Lower leg skin (tissue), 4 donors: ENCODE data around the gene TMEM229B. TPM values are rescaled to one million over a fixed set of nuclear protein-coding genes. Genes with fewer than 3 reads are reported as not detected.

Experiments used
- DNase-seq, 2 donors: peaks; one replicate each; pipeline ENCODE4 v3.0.0-alpha.2; 2019; ENCODE audit warnings: low spot score in 2 of 2
- H3K4me3 ChIP-seq: fragments of 200-600 bp; sonication (generic); 2 replicates; pipeline ENCODE4 v1.5.1; 2017; ENCODE audit warnings: mild to moderate bottlenecking, low read depth; ENCODE audit not compliant: poor library complexity, severe bottlenecking
- POLR2A ChIP-seq, 2 donors: fragments of 450-650 bp; IDR thresholded peaks; one replicate each; pipeline ENCODE4 v1.6.1; 2016 to 2017; ENCODE audit warnings: antibody characterized with exemption in 2 of 2, mild to moderate bottlenecking in 1 of 2, moderate library complexity in 1 of 2
- WGBS, 2 donors: methylation state at CpG; one replicate each; pipeline ENCODE4 v1.1.5; 2018; 5-methylcytosine and 5-hydroxymethylcytosine counted together
- intact Hi-C: fragments of 100-400 bp; cut with DNase I; formaldehyde crosslinking; loops from one replicate; pipeline ENCODE4 v1.15.0; 2023; ENCODE audit warnings: low total_unique reads
- total RNA-seq, 4 donors: library from RNA; depleted of rRNA; stranded (reverse); fragments of >200 nt; gene quantifications; one replicate each; pipeline ENCODE4 v1.1.0, GENCODE V29; 2016
- TF ChIP-seq, protein P1 (sequence below), 3 donors: fragments of 450-650 bp; IDR thresholded peaks; one replicate each; pipeline ENCODE4 v1.5.1; 2016; ENCODE audit warnings: antibody characterized with exemption in 3 of 3, mild to moderate bottlenecking in 3 of 3, moderate library complexity in 2 of 3

Gene TMEM229B
- total RNA-seq, 4 donors from 2014 or later = 0.49 to 3.8 (median 2.5) TPM

DNA sequence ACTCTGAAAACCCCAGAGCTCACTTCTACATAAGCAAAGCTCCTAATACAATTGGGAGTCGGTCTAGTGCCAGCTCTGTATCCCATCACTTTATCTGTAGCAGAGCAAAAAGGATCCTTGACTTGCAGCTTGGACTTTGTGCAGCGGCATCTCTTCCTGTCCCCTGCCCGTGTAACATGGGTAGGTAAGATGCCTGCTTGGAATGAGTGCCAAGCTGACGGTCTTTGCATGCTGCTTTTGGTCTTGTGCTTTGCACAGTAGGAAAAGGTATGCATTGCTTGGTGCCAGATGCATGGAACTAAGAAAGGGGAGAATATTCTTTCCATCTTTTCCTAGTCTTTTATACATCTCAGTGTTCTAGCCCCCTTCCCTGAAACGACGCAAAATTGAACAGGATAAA is 37.7 kb upstream of the TMEM229B start:
- peak in 1 of 2 donors; percentile 64 for DNase-seq
- TF ChIP-seq, protein P1, sequence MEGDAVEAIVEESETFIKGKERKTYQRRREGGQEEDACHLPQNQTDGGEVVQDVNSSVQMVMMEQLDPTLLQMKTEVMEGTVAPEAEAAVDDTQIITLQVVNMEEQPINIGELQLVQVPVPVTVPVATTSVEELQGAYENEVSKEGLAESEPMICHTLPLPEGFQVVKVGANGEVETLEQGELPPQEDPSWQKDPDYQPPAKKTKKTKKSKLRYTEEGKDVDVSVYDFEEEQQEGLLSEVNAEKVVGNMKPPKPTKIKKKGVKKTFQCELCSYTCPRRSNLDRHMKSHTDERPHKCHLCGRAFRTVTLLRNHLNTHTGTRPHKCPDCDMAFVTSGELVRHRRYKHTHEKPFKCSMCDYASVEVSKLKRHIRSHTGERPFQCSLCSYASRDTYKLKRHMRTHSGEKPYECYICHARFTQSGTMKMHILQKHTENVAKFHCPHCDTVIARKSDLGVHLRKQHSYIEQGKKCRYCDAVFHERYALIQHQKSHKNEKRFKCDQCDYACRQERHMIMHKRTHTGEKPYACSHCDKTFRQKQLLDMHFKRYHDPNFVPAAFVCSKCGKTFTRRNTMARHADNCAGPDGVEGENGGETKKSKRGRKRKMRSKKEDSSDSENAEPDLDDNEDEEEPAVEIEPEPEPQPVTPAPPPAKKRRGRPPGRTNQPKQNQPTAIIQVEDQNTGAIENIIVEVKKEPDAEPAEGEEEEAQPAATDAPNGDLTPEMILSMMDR (IDR thresholded peaks at IDR 0.05) = no peak
- no peak for TF ChIP-seq POLR2A (IDR thresholded peaks at IDR 0.05)
- no peak overlapping the region for H3K4me3 ChIP-seq
- intact Hi-C loops = loop anchor here (5.0 kb wide), 1 partner anchor 46 kb away; no protein-coding TSS in a partner anchor
- 57 to 58% methylated on average over 6 of the region's 6 CpGs for WGBS, 2 donors

DNA sequence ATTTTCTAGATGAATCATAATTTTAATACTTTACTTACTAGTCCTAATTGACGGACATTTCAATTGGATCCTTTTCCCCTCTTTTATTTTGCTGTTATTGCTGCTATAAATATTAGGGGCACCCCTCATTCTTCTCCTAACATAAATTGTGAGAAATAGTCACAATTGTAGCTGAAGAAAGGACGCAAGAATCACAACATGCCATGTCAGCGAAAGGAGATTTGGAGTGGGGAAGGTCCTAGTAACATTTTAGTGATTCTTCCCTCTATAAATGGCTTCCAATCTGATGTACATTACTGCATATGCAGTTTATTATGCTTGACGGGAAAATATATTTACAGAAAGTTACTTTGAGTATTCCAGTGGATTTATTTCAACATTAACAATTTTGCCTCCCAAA is 36.9 kb upstream of the TMEM229B start:
- H3K4me3 ChIP-seq = no peak overlapping the region
- no peak for DNase-seq
- intact Hi-C loops = loop anchor here (5.0 kb wide), 1 partner anchor 47 kb away; no protein-coding TSS in a partner anchor
- TF ChIP-seq, protein P1 (IDR thresholded peaks at IDR 0.05) = no peak
- no peak for TF ChIP-seq POLR2A (IDR thresholded peaks at IDR 0.05)
- 63 to 82% methylated on average over 4 of the region's 4 CpGs for WGBS, 2 donors

DNA sequence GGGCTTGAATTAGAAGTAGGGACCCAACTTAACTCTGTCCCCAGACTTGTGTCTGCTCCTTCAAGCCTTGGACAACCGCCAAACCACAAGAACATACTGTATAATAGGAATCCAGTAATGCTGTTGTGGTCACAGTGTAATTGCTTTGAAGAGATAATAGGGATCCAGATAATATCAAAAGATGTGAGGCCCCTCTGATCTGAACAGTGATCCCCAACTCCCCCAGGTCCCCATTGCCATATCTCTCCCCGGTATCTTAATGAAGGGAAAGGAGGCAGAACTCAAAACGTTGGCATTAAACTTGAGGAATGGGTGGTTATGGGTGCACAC is 36.1 kb upstream of the TMEM229B start:
- intact Hi-C loops = no loop called here
- DNase-seq = no peak
- WGBS, 2 donors = 53 to 56% methylated on average over 3 of the region's 3 CpGs
- TF ChIP-seq POLR2A (IDR thresholded peaks at IDR 0.05) = no peak
- TF ChIP-seq, protein P1 (IDR thresholded peaks at IDR 0.05) = no peak
- H3K4me3 ChIP-seq = no peak overlapping the region

DNA sequence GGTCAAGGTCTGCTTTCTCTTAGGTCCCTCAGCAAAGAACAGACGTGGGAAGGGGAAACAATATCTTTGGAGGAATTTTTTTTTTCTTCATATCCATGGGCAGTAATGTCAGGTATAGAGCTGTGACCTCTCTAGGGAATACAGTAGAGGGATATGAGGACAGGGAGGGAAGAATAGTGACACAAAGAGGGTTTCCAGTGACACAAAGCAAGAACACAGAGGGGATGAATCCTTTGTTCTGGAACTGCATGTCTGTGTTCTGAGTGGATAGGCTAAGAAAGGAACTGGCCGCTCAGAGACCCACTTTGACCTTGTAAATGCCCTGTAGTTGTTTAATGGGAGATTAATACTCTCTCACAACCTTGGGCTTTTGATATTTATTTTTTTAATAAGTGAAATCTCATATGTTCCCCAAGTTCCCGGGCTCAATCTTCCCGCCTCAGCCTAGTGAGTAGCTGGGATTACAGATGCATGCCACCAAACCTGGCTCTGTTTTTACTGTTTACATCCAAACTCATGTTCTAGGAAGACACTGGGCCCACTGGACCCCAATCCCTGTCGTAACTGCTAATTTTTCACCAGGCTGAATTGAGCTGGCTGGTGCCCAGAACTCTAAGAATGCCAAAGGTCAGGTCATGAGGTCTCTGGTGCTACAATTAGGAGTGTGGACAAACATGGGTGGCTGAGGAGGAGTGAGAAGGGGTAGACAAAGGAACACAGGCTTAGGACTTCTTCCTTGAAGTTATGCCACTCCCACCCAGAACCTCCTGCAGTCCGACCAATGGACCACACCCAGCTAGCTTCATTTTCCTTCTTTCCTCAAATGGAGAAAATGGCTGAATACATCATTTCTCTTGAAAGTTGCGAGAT is 35.5 kb upstream of the TMEM229B start:
- DNase-seq = no peak
- WGBS, 2 donors = 59 to 61% methylated on average over 7 of the region's 7 CpGs
- TF ChIP-seq, protein P1 (IDR thresholded peaks at IDR 0.05) = no peak
- TF ChIP-seq POLR2A (IDR thresholded peaks at IDR 0.05) = no peak
- H3K4me3 ChIP-seq = no peak overlapping the region
- intact Hi-C loops = no loop called here

DNA sequence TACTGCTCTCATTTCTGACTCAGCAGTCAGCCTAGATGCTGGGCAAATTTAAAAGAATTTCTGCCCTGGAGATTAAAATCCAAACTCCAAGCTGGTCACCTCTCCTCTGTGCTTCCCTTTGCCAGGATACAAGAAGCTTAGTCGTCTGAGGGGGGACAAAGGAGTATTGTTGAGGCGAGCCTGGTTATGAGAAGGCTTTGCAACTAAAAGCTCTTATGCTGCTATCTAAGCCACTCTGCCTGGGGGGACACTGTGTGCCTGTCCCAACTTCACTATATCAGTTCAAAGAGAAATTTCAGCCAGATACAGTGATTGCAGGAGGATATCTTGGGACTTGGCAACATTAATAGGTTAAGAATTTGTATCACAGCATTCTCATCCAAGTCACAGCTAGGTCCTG is 33.7 kb upstream of the TMEM229B start:
- WGBS, 2 donors = 51 to 52% methylated on average over 2 of the region's 2 CpGs
- intact Hi-C loops = no loop called here
- no peak overlapping the region for H3K4me3 ChIP-seq
- DNase-seq = no peak
- TF ChIP-seq, protein P1 (IDR thresholded peaks at IDR 0.05) = no peak
- no peak for TF ChIP-seq POLR2A (IDR thresholded peaks at IDR 0.05)
